ENCODE results near the gene POLD3.
"Not testable (repeated sequence)": the region's sequence is repeated elsewhere in the genome, so short reads cannot be mapped to it uniquely, and the experiment has no call there.

Gene POLD3

DNA sequence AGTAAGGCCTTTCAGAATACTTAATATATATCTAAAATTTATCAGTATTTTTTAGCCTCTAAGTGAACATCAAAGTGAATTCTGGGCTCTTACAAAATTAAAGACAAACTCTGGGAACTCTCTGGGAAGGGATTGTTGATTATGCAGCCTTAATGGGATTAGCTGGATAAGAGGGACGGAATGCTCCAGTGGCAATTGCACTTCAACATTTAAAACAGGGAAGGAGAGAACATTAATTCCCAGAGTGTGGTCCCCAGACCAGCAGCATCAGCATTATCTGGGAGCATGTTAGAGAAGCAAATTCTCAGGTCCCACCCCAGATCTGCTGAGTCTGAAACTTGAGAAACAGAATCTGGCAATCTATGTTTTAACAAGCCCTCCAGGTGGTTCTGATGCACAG, 46.5 kb downstream of the POLD3 start:
- DNase-seq (ENCODE audit: low read depth), result no peak

DNA sequence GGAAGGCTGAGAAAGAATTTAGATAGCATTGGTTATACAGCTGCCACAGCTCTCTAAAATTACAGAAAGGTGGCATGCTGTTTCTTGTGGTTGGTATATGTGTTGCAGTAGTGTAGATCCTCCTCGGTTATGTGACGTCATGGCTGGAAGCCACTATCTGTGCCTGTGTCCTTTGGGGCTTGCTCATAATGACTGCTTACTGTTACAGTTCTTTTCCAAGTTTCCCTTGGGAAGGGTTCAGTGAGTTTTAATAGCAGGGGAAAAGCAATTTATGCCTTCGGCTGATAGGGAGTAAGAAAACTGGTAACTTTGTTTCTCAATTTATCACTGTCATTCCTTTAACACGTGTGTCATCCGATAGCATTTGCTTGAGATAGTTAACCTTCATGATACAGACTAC, 47.2 kb downstream of the POLD3 start:
- no peak for DNase-seq (ENCODE audit: low read depth)

- no peak for DNase-seq (ENCODE audit: low read depth)
These were observed 48.9 kb downstream of the POLD3 start for GRCh38 chr11:74641289-74641688.

DNA sequence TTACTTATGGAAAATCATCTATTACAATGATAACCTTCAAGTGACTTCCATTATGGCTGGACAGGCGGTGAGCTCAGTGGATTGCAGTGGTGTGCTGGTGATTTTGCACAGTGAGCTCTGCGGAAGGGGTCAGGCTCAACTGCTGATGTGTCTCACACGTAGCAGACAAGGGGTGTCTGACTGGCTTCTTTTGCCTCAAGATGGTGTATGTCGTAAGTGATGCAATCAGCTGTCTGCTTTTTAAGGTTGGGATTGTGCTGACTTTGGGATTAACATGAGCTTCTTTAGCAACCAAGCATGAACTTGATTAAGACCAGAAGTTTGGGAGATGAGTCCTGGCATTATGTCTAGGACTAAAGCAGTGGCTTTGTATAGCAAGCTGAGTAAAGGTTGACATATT, 49.5 kb downstream of the POLD3 start:
- no peak for DNase-seq (ENCODE audit: low read depth)

GRCh38 chr11:74642912-74643311, 50.5 kb downstream of the POLD3 start:
- DNase-seq (ENCODE audit: low read depth), result no peak

DNA sequence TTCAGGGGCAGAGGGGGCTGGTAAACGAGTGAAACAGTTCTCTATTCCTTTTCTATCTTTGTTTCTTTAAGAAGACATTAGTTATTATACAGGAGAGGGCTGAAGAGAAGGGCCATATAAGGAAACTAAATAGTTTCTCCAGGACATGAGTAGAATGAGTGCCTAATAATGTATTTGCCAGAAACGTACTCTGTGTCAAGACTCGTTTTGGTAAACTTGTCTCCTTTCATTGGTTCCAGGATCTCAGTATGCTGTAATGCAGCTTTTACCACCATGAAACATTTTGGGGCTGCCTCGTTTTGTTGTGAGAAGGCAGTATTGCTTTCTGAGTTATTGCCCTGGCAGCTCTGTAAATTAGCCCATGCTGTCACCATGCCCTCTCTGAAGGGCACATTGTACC, 51.7 kb downstream of the POLD3 start:
- no peak for DNase-seq (ENCODE audit: low read depth)

- DNase-seq (ENCODE audit: low read depth), result peak; percentile 40
These were observed 53.8 kb downstream of the POLD3 start for GRCh38 chr11:74646215-74646614.

- DNase-seq (ENCODE audit: low read depth), result no peak
These were observed 54.6 kb downstream of the POLD3 start for GRCh38 chr11:74646954-74647353.

DNA sequence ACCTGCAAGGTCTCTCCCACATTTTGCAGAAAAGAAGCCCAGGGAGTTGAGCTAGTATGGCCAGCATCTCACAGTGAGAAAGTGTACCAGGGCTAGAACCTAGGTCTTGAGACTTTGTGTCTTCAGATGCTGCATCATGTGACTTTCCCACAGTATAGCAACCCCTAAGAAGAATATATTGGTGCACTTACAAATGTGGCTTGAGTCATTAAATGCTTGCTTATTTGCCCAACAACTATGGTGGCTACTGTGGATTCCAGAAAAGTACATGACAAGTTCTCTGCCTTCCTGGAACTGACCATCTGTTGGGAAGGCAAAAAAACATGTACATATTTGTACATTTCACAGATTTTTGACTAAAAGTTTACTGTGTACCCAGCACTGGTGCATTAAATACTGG, 55.0 kb downstream of the POLD3 start:
- DNase-seq (ENCODE audit: low read depth), result peak; percentile 68

DNA sequence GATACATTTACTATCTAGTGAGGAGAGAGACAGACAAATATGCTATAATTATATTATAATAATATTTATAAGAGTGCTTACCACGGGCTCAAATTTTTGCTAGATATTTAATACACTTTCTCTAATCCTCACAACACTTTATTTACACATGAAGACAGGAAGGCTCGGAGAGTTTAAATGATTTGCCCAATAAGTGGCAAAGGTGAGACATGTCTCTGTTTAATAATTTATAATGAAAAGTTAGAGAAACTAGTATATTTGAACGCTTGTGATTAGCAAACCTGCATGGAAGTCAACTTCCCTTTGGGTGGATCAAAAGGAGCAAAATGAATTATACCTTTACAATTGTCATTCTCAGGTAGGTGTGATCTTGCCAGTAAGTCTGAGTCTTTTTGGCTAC, 55.4 kb downstream of the POLD3 start:
- no peak for DNase-seq (ENCODE audit: low read depth)

GRCh38 chr11:74648894-74649293, 56.5 kb downstream of the POLD3 start:
- DNase-seq (ENCODE audit: low read depth), result peak; percentile 27

GRCh38 chr11:74650498-74650897, 58.1 kb downstream of the POLD3 start:
- DNase-seq (ENCODE audit: low read depth), result peak; percentile 76

GRCh38 chr11:74654976-74655375, 62.6 kb downstream of the POLD3 start:
- DNase-seq (ENCODE audit: low read depth), result no peak

GRCh38 chr11:74659124-74659523, 66.7 kb downstream of the POLD3 start:
- not testable (repeated sequence) for DNase-seq (ENCODE audit: low read depth)

DNA sequence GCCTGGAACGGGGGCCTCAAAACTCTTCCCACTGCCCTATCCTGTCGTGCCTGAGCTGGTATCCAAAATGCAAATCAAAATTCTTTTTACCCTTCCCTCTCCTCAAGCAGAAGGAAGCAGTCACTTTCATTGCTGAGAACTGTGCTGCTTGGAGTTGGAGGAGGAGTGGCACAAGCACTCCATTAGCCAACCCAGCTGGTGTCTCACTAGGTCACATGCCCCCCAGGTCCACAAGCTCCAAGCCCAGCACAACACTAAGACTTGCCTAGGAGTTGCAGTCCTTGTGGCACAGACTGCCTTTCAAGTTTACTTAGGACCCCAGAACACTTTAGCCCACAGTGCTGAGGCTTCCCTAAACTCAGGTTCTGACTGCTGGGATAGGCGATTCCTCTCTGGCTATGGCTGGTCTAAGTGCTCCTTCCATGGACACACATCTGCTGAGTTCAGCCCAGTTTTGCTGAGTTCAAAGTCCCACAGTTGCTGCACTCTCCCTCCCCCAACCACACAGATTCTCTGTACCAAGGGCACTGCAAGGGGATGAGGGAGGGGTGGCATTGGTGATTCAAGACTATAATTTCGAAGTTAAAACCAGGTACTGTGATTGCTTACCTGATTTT, 70.2 kb downstream of the POLD3 start:
- DNase-seq (ENCODE audit: low read depth), result no peak

DNA sequence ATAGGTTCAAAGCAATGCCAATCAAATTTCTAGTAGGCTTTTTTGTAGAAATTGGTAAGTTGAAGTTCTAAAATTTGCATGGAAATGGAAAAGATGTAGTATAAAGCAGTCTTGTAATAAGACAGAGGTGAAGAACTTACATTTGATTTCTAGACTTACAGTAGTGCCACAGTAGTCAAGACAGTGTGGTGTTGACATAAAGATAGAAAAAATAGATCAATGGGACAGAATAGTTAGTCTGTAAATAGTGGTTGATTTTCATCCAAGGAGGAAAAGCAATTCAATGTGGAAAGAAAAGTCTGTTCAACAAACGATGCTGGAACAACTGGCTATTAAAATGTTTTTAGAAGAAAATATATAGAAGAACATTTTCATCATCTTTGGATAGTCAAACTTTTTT, 70.9 kb downstream of the POLD3 start:
- no peak for DNase-seq (ENCODE audit: low read depth)

- DNase-seq (ENCODE audit: low read depth), result no peak
These were observed 77.1 kb downstream of the POLD3 start for GRCh38 chr11:74669211-74670160.

DNA sequence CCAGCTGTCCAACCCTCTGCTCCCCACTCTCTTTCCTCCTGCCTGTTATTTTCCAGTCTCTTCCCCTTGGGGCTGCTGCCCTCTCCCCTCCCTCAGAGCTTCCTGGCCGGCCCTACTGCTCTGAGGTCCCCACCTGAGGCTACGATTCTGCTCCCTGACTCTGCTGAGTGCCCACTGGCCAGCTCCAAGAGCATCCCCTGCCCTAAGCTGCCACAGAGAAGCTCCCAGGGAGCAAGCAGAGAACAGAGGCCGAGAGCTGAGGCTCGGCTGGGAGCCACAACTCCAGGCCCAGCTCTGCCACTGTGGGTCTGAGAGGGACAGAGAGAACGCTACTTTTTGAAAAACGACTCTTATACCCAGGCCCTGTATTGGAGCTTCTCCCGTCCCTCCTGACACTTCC, 77.8 kb downstream of the POLD3 start:
- no peak for DNase-seq (ENCODE audit: low read depth)

- peak; percentile 92 for DNase-seq (ENCODE audit: low read depth)
These were observed 79.3 kb downstream of the POLD3 start for GRCh38 chr11:74671520-74672196.

- DNase-seq (ENCODE audit: low read depth), result peak; percentile 59
These were observed 80.1 kb downstream of the POLD3 start for GRCh38 chr11:74672332-74672955.

- DNase-seq (ENCODE audit: low read depth), result peak; percentile 100
These were observed 80.7 kb downstream of the POLD3 start for GRCh38 chr11:74672956-74673692.

All from EH (cell line).